H9 (cell line): ENCODE results near the gene ERP27. TPM values are rescaled to one million over a fixed set of nuclear protein-coding genes. Genes with fewer than 3 reads are reported as not detected.

Source experiments
- DNase-seq: peaks from one replicate; pipeline ENCODE4 v3.0.0-alpha.2; 2017
- H2AFZ ChIP-seq: one replicate; pipeline ENCODE4 v1.6.1; 2013; ENCODE audit warnings: mild to moderate bottlenecking, low read length, control low read depth, moderate library complexity
- H2AK5ac ChIP-seq: 2 replicates; pipeline ENCODE4 v1.6.1; 2013; ENCODE audit warnings: low read length, control low read depth, mixed read lengths; ENCODE audit not compliant: insufficient read length
- H2BK120ac ChIP-seq: one replicate; pipeline ENCODE4 v1.6.1; 2013; ENCODE audit warnings: low read depth, mild to moderate bottlenecking, low read length, control low read depth, inconsistent platforms; ENCODE audit not compliant: poor library complexity, severe bottlenecking
- H2BK12ac ChIP-seq: 2 replicates; pipeline ENCODE4 v1.6.1; 2013; ENCODE audit warnings: low read length, control low read depth, mixed read lengths, low read depth; ENCODE audit not compliant: insufficient read length
- H2BK15ac ChIP-seq: 2 replicates; pipeline ENCODE4 v1.6.1; 2013; ENCODE audit warnings: low read depth, low read length, control low read depth
- H2BK20ac ChIP-seq: one replicate; pipeline ENCODE4 v1.6.1; 2013; ENCODE audit warnings: low read depth, mild to moderate bottlenecking, low read length, control low read depth, inconsistent platforms; ENCODE audit not compliant: poor library complexity, severe bottlenecking
- H2BK5ac ChIP-seq: 2 replicates; pipeline ENCODE4 v1.6.1; 2013; ENCODE audit warnings: low read length, control low read depth, mixed read lengths; ENCODE audit not compliant: insufficient read length
- H3K14ac ChIP-seq: 2 replicates; pipeline ENCODE4 v1.6.1; 2013; ENCODE audit warnings: low read length, control low read depth; ENCODE audit not compliant: insufficient read depth
- H3K18ac ChIP-seq: 2 replicates; pipeline ENCODE4 v1.6.1; 2013; ENCODE audit warnings: low read depth, mild to moderate bottlenecking, mixed read lengths, low read length, control low read depth; ENCODE audit not compliant: insufficient read length
- H3K23ac ChIP-seq: 2 replicates; pipeline ENCODE4 v1.6.1; 2013; ENCODE audit warnings: low read length, control low read depth, mixed read lengths, low read depth; ENCODE audit not compliant: insufficient read length
- H3K23me2 ChIP-seq: 2 replicates; pipeline ENCODE4 v1.6.1; 2013; ENCODE audit warnings: low read depth, mild to moderate bottlenecking, mixed read lengths, low read length, control low read depth; ENCODE audit not compliant: insufficient read length, poor library complexity, severe bottlenecking
- H3K27ac ChIP-seq: 2 replicates; pipeline ENCODE4 v1.5.1; 2013; ENCODE audit warnings: low read length, control low read depth, mixed read lengths, low read depth; ENCODE audit not compliant: insufficient read length
- H3K27me3 ChIP-seq: 2 replicates; pipeline ENCODE4 v1.6.1; 2013; ENCODE audit warnings: low read length, control low read depth, inconsistent platforms; ENCODE audit not compliant: insufficient read depth
- H3K4ac ChIP-seq: 2 replicates; pipeline ENCODE4 v1.6.1; 2013; ENCODE audit warnings: low read depth, mild to moderate bottlenecking, control low read depth, inconsistent platforms, low read length, moderate library complexity
- H3K4me1 ChIP-seq: 2 replicates; pipeline ENCODE4 v1.6.1; 2013; ENCODE audit warnings: low read length, control low read depth, inconsistent platforms; ENCODE audit not compliant: insufficient read depth
- H3K4me2 ChIP-seq: 2 replicates; pipeline ENCODE4 v1.6.1; 2013; ENCODE audit warnings: low read length, control low read depth, mixed read lengths; ENCODE audit not compliant: insufficient read length, insufficient read depth
- H3K56ac ChIP-seq: 2 replicates; pipeline ENCODE4 v1.6.1; 2013; ENCODE audit warnings: low read depth, mild to moderate bottlenecking, mixed read lengths, low read length, control low read depth; ENCODE audit not compliant: insufficient read length
- H3K79me1 ChIP-seq: 2 replicates; pipeline ENCODE4 v1.6.1; 2013; ENCODE audit warnings: low read depth, mild to moderate bottlenecking, moderate library complexity, low read length, control low read depth, inconsistent platforms; ENCODE audit not compliant: insufficient read depth, poor library complexity, severe bottlenecking
- H3K79me2 ChIP-seq: 2 replicates; pipeline ENCODE4 v1.6.1; 2013; ENCODE audit warnings: low read length, control low read depth, inconsistent platforms; ENCODE audit not compliant: insufficient read depth
- H3K9ac ChIP-seq: 2 replicates; pipeline ENCODE4 v1.6.1; 2013; ENCODE audit warnings: low read length, control low read depth, mixed read lengths; ENCODE audit not compliant: insufficient read length; ENCODE audit errors: extremely low read depth
- H3K9me3 ChIP-seq: one replicate; pipeline ENCODE4 v1.6.1; 2013; ENCODE audit warnings: low read depth, low read length, inconsistent platforms; ENCODE audit not compliant: control insufficient read depth
- H3T11ph ChIP-seq: one replicate; pipeline ENCODE4 v1.6.1; 2013; ENCODE audit warnings: mild to moderate bottlenecking, low read length, control low read depth, inconsistent platforms
- H4K20me1 ChIP-seq: one replicate; pipeline ENCODE4 v1.6.1; 2013; ENCODE audit not compliant: control insufficient read depth, insufficient read length, insufficient read depth
- H4K5ac ChIP-seq: 2 replicates; pipeline ENCODE4 v1.6.1; 2013; ENCODE audit warnings: low read depth, mild to moderate bottlenecking, mixed read lengths, low read length, control low read depth; ENCODE audit not compliant: insufficient read length
- H4K8ac ChIP-seq: replicated peaks from 2 replicates; pipeline ENCODE4 v1.6.1; 2013; ENCODE audit warnings: low read length, control low read depth, mixed read lengths, low read depth; ENCODE audit not compliant: insufficient read length
- H4K91ac ChIP-seq: 2 replicates; pipeline ENCODE4 v1.6.1; 2013; ENCODE audit warnings: low read depth, mild to moderate bottlenecking, moderate library complexity, mixed read lengths, low read length, control low read depth; ENCODE audit not compliant: insufficient read length
- H3K27ac Mint-ChIP-seq, 3 experiments: 2 replicates in 2 of 3; 3 replicates in 1 of 3; pipeline ENCODE4 v1.8.0; 2020 to 2021; ENCODE audit warnings: mixed read lengths in 3 of 3, mild to moderate bottlenecking in 1 of 3, moderate library complexity in 1 of 3
- H3K27me3 Mint-ChIP-seq: 2 replicates; pipeline ENCODE4 v1.8.0; 2021; ENCODE audit warnings: low read depth, mild to moderate bottlenecking, moderate library complexity, mixed read lengths
- H3K36me3 Mint-ChIP-seq, 3 experiments: 2 replicates in 2 of 3; 3 replicates in 1 of 3; pipeline ENCODE4 v1.8.0; 2020 to 2021; ENCODE audit warnings: low read depth in 3 of 3, mixed read lengths in 3 of 3; ENCODE audit not compliant: insufficient read depth in 1 of 3
- H3K4me1 Mint-ChIP-seq, 2 experiments: 2 replicates each; pipeline ENCODE4 v1.8.0; 2020; ENCODE audit warnings: mixed read lengths in 2 of 2
- H3K4me3 Mint-ChIP-seq, 2 experiments: 2 replicates in 1 of 2; 3 replicates in 1 of 2; pipeline ENCODE4 v1.8.0; 2020 to 2021; ENCODE audit warnings: mild to moderate bottlenecking in 2 of 2, mixed read lengths in 2 of 2, moderate library complexity in 1 of 2
- H3K9me3 Mint-ChIP-seq, 2 experiments: 2 replicates in 1 of 2; 3 replicates in 1 of 2; pipeline ENCODE4 v1.8.0; 2020; ENCODE audit warnings: mild to moderate bottlenecking in 2 of 2, mixed read lengths in 2 of 2, moderate library complexity in 1 of 2
- CTCF ChIP-seq: fragments of 200-600 bp; sonication (generic); conservative IDR thresholded peaks from 3 replicates; pipeline ENCODE4 v1.8.0; 2021; ENCODE audit warnings: antibody characterized with exemption, mild to moderate bottlenecking
- WGBS: extraction: QIAGEN DNeasy Blood & Tissue Kit; methylation state at CpG from one replicate; pipeline ENCODE4 v1.1.7; 2013; ENCODE audit warnings: missing lambda C conversion rate, low lambda C conversion rate, mixed read lengths; ENCODE audit not compliant: insufficient read length; ENCODE audit errors: extremely low coverage; 5-methylcytosine and 5-hydroxymethylcytosine counted together
- total RNA-seq: library from RNA; stranded (reverse); gene quantifications from 2 replicates; pipeline ENCODE4 v1.2.1, GENCODE V29; 2021

The ERP27 gene
- total RNA-seq, 1 experiment from 2014 or later = not detected

DNA sequence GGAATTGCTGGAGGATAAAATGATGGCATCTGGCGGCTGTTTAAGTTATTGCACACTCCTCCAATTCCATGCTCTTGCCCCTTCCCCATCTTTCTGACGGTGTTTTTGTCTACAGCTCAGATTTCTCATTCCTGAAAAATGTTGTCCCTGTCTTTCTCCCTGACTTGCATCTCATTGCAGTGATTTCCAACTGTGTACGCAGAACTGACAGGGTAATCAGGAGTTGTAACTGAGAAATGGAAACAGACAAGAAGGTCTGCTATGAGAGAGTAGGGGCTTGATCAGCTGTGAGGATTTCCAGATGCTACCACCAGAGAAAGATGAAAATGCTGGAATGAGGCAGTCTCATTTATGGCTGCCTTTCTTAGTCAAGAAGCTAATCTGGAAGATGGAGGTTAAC is 1.3 kb downstream of the ERP27 start:
- H3K79me2 ChIP-seq = no peaks in the 10 kb centered on the region
- no peak overlapping the region for H3K27ac ChIP-seq
- no peaks in the 10 kb centered on the region for H3K79me1 ChIP-seq
- H3K18ac ChIP-seq = no peak overlapping the region
- no peak overlapping the region for H4K8ac ChIP-seq
- no peak overlapping the region for H2BK15ac ChIP-seq
- no peak overlapping the region for H4K5ac ChIP-seq
- no peak overlapping the region for H3T11ph ChIP-seq
- H4K91ac ChIP-seq = no peak overlapping the region
- H2BK120ac ChIP-seq = no peak overlapping the region
- no peak overlapping the region for H3K27ac Mint-ChIP-seq
- no peak overlapping the region for H3K9ac ChIP-seq
- TF ChIP-seq CTCF = no peak
- H3K56ac ChIP-seq = no peak overlapping the region
- H2BK20ac ChIP-seq = no peak overlapping the region
- H3K27me3 ChIP-seq = no peaks in the 10 kb centered on the region
- no peak overlapping the region for H3K4me2 ChIP-seq
- no peak overlapping the region for H2AK5ac ChIP-seq
- no peak overlapping the region for H2AFZ ChIP-seq
- H3K4ac ChIP-seq = no peak overlapping the region
- no peaks in the 10 kb centered on the region for H3K36me3 Mint-ChIP-seq
- DNase-seq = no peak
- H3K9me3 ChIP-seq = no peaks in the 10 kb centered on the region
- H3K27me3 Mint-ChIP-seq = no peaks in the 10 kb centered on the region; the same call in 1 of the 2 replicates
- H3K4me1 Mint-ChIP-seq = no peaks in the 10 kb centered on the region; a peak in 1 of 4 replicates
- no CpG with 5 or more reads among the region's 3 CpGs for WGBS
- no peaks in the 10 kb centered on the region for H3K23me2 ChIP-seq
- no peak overlapping the region for H3K23ac ChIP-seq
- H4K20me1 ChIP-seq = no peaks in the 10 kb centered on the region
- no peak overlapping the region for H2BK5ac ChIP-seq
- no peak overlapping the region for H3K14ac ChIP-seq
- no peaks in the 10 kb centered on the region for H3K4me1 ChIP-seq
- H2BK12ac ChIP-seq = no peak overlapping the region
- H3K4me3 Mint-ChIP-seq = no peak overlapping the region
- H3K9me3 Mint-ChIP-seq = no peaks in the 10 kb centered on the region
